ENCODE data around the gene CASP8. TPM values are rescaled to one million over a fixed set of nuclear protein-coding genes. Genes with fewer than 3 reads are reported as not detected.

Gene CASP8
- total and polyA plus RNA-seq, 2 of the 8 experiments (the other 6 are each of a cell fraction or from before 2014, with no cell fraction given): 2.3 to 3.6 TPM

DNA sequence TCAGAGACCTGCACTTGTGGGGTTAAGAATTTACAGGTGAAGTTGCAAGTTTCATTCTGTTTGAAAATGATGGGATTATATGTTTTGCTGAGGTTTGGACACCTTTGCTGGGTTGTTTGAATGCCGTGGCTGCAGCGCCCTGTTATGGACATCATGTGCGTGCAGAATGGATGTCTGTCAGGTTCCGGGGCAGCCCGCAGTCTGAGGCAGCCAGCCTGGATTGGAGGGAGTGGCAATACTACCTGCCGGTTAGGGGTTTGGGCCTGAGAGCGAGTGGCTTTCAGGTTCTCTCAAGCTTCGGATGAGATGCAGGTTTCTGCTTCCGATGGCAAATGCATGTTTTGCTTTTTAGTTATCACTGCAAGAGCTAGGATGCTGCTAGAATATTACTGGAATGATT lies 1.1 kb downstream of the CASP8 start:
- H2BK12ac ChIP-seq (ENCODE audit: low read depth, low read length): no peak overlapping the region
- no peak for TF ChIP-seq EP300 (IDR thresholded peaks at IDR 0.05; ENCODE audit: borderline replicate concordance in 1 of 2, low read depth in 2 of 2, low read length in 2 of 2)
- TF ChIP-seq HDAC2 (IDR thresholded peaks at IDR 0.05; ENCODE audit: borderline replicate concordance in 1 of 2, low read depth in 2 of 2, low read length in 2 of 2): no peak
- ChIA-PET CTCF (ENCODE audit: partially characterized antibody) (interaction anchor here (2.0 to 2.7 kb wide), 3 partner anchors 14 to 29 kb away, joined by 5 to 21 read pairs (median 5); no protein-coding TSS in a partner anchor), POLR2A (ENCODE audit: partially characterized antibody) (no interaction called here)
- H4K91ac ChIP-seq (replicated peaks; ENCODE audit: insufficient read length, low read length): no peak overlapping the region
- H3K79me1 ChIP-seq (ENCODE audit: low read depth, low read length): no peaks in the 10 kb centered on the region
- no peak overlapping the region for H2AK5ac ChIP-seq (ENCODE audit: low read depth, low read length)
- whole genome bisulfite sequencing, 2 experiments (ENCODE audit: extremely low coverage in 1 of 2, insufficient coverage in 1 of 2, insufficient read length in 1 of 2, insufficient replicate concordance in 2 of 2, low coverage in 1 of 2, low lambda C conversion rate in 2 of 2, missing lambda C conversion rate in 1 of 2): 92% methylated on average over 9 of the region's 9 CpGs; no CpG with 5 or more reads in 1 of the 2 experiments
- no peak overlapping the region for H4K8ac ChIP-seq (ENCODE audit: extremely low read depth, insufficient read depth, low read length)
- H3K14ac ChIP-seq (ENCODE audit: insufficient read length): no peak overlapping the region
- H4K20me1 ChIP-seq (replicated peaks in 1 of 2; ENCODE audit: control insufficient read depth in 1 of 2, insufficient read depth in 2 of 2, low read length in 2 of 2): no peaks in the 10 kb centered on the region
- no peak overlapping the region for H2BK120ac ChIP-seq (replicated peaks; ENCODE audit: low read depth, low read length)
- H3K27ac ChIP-seq (ENCODE audit: low read depth, low read length): no peak overlapping the region
- H3K36me3 ChIP-seq (ENCODE audit: control insufficient read depth in 2 of 4, insufficient read depth in 4 of 4, low read length in 3 of 4): no peaks in the 10 kb centered on the region
- no peak overlapping the region for H3K23ac ChIP-seq (ENCODE audit: insufficient read length)
- no peak overlapping the region for H2BK5ac ChIP-seq (ENCODE audit: low read depth, low read length)
- H3K18ac ChIP-seq (ENCODE audit: extremely low read depth, low read length): no peak overlapping the region
- H3K4me2 ChIP-seq (ENCODE audit: insufficient read depth in 1 of 2, low read depth in 2 of 2, low read length in 2 of 2): no peak overlapping the region
- no peak overlapping the region for H3K4ac ChIP-seq (replicated peaks; ENCODE audit: insufficient read length, low read depth, low read length)
- no peaks in the 10 kb centered on the region for H3K23me2 ChIP-seq (ENCODE audit: low read depth, low read length)
- H3K56ac ChIP-seq (replicated peaks; ENCODE audit: insufficient read length, low read depth, low read length): no peak overlapping the region
- FAIRE-seq (no peak), DNase-seq (ENCODE audit: low read depth in 1 of 2, low spot score in 2 of 2) (no peak)
- peaks cover 0 to 9% (median 6%) of the 10 kb centered on the region in 4 experiments; a peak in 6 of 7 replicates for H3K4me1 ChIP-seq (replicated peaks in 1 of 4; ENCODE audit: control insufficient read depth in 3 of 4, insufficient read depth in 4 of 4, low read length in 3 of 4)
- no peak overlapping the region for H4K5ac ChIP-seq (ENCODE audit: insufficient read length, low read depth, low read length)
- H3K27me3 ChIP-seq (replicated peaks in 1 of 4; ENCODE audit: control insufficient read depth in 3 of 4, extremely low read depth in 1 of 4, insufficient read depth in 3 of 4, low read length in 3 of 4): peaks cover 0 to 3% (median 0%) of the 10 kb centered on the region in 4 experiments; a peak in 1 of 7 replicates
- H3K9me3 ChIP-seq (ENCODE audit: insufficient read depth in 2 of 2, low read depth in 1 of 2, low read length in 1 of 2): no peaks in the 10 kb centered on the region
- no peak overlapping the region for H2BK15ac ChIP-seq (ENCODE audit: low read length)
- no peaks in the 10 kb centered on the region for H3K79me2 ChIP-seq (ENCODE audit: control insufficient read depth in 1 of 2, insufficient read depth in 2 of 2, low read length in 2 of 2)
- no peak overlapping the region for H2AFZ ChIP-seq (ENCODE audit: low read length)
- H3K9ac ChIP-seq (replicated peaks in 1 of 4; ENCODE audit: extremely low read depth in 1 of 4, low read depth in 3 of 4, low read length in 3 of 4): no peak overlapping the region
- no peak overlapping the region for H2BK20ac ChIP-seq (ENCODE audit: low read length)
- no peak overlapping the region for H3K4me3 ChIP-seq (ENCODE audit: extremely low read depth in 1 of 4, insufficient read depth in 2 of 4, low read depth in 3 of 4, low read length in 4 of 4)
